Neutrophil (primary cell): ENCODE measurements around the gene ASPSCR1.

Source experiments
- H3K27ac ChIP-seq: fragments of 200-600 bp; sonication (generic); 2 replicates; pipeline ENCODE4 v1.5.1; 2016; ENCODE audit warnings: mild to moderate bottlenecking, moderate library complexity
- H3K27me3 ChIP-seq: fragments of 200-600 bp; sonication (generic); 2 replicates; pipeline ENCODE4 v1.6.0; 2016; ENCODE audit warnings: mild to moderate bottlenecking
- H3K36me3 ChIP-seq: fragments of 200-600 bp; sonication (generic); 2 replicates; pipeline ENCODE4 v1.5.1; 2017
- H3K4me1 ChIP-seq, 2 experiments: fragments of 200-600 bp in 1 of 2; sonication (generic) in 1 of 2; 1 replicate in 1 of 2; 2 replicates in 1 of 2; pipeline versions ENCODE4 v1.5.1 to v1.6.1; 2013 to 2016; ENCODE audit warnings: low read depth in 1 of 2, low read length in 1 of 2, mild to moderate bottlenecking in 1 of 2, moderate library complexity in 1 of 2; ENCODE audit not compliant: control insufficient read depth in 1 of 2, insufficient read depth in 1 of 2
- H3K4me3 ChIP-seq, 2 experiments: fragments of 200-600 bp in 1 of 2; sonication (generic) in 1 of 2; 1 replicate in 1 of 2; 2 replicates in 1 of 2; pipeline ENCODE4 v1.5.1; 2013 to 2016; ENCODE audit warnings: low read depth in 1 of 2, low read length in 1 of 2, mild to moderate bottlenecking in 1 of 2, moderate library complexity in 1 of 2
- H3K9me3 ChIP-seq: fragments of 200-600 bp; sonication (generic); 2 replicates; pipeline ENCODE4 v1.5.1; 2016
- TF ChIP-seq, protein P1 (sequence below): fragments of 200-600 bp; sonication (generic); IDR thresholded peaks from 2 replicates; pipeline ENCODE4 v1.5.1; 2016; ENCODE audit warnings: antibody characterized with exemption

Gene ASPSCR1

GRCh38 chr17:82058230-82058854, 80.9 kb downstream of the ASPSCR1 start:
- Histone ChIP-seq H3K36me3 (peaks cover 97% of the 10 kb centered on the region), H3K4me3 (no peak overlapping the region), H3K4me1 (no peaks in the 10 kb centered on the region), H3K9me3 (no peaks in the 10 kb centered on the region), H3K27me3 (no peaks in the 10 kb centered on the region), H3K27ac (no peak overlapping the region)
- TF ChIP-seq, protein P1, sequence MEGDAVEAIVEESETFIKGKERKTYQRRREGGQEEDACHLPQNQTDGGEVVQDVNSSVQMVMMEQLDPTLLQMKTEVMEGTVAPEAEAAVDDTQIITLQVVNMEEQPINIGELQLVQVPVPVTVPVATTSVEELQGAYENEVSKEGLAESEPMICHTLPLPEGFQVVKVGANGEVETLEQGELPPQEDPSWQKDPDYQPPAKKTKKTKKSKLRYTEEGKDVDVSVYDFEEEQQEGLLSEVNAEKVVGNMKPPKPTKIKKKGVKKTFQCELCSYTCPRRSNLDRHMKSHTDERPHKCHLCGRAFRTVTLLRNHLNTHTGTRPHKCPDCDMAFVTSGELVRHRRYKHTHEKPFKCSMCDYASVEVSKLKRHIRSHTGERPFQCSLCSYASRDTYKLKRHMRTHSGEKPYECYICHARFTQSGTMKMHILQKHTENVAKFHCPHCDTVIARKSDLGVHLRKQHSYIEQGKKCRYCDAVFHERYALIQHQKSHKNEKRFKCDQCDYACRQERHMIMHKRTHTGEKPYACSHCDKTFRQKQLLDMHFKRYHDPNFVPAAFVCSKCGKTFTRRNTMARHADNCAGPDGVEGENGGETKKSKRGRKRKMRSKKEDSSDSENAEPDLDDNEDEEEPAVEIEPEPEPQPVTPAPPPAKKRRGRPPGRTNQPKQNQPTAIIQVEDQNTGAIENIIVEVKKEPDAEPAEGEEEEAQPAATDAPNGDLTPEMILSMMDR = no peak

- no peaks in the 10 kb centered on the region for H3K4me1 ChIP-seq
- TF ChIP-seq, protein P1 = no peak
- no peak overlapping the region for H3K4me3 ChIP-seq
- peaks cover 97% of the 10 kb centered on the region for H3K36me3 ChIP-seq
- H3K27me3 ChIP-seq = no peaks in the 10 kb centered on the region
- H3K9me3 ChIP-seq = no peaks in the 10 kb centered on the region
- no peak overlapping the region for H3K27ac ChIP-seq
Measured at GRCh38 chr17:82058855-82059249, 81.4 kb downstream of the ASPSCR1 start.

DNA sequence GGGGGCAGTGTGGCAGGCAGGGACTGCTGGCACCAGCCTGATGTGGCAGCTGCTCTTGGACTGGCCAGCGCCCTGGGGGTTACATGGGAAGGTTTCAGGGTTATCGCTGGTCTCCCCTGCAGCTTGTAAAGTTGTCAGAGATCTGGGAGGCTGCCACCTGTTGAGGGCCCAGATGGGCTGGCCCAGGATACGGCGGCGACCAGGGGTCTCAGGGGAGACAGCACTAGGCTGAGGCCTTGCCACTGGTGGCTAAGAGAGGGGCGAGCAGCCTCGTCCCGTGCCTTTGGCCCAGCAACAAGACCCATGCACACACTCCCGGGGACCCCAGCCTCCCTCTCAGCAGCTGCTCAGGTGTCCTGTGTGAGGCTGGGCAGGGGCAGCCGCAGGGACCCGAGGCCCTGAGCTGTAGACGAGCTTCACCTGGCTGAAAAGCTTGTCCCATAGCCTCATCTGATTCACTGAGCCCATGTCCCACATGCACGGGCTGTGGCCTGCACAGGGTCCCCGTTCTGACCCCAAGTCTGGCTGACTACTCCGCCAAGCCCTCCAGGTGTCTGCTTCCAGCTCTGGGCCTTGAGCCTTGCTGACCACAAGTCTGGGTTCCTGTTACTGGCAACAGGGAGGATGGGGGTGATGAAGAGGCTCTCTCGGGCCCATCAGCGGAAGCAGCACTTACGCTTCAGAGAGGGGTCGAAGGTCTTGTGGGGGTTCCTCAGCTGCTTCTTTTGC, 82.0 kb downstream of the ASPSCR1 start:
- Histone ChIP-seq H3K4me3 (no peak overlapping the region), H3K27ac (no peak overlapping the region), H3K4me1 (peaks cover 2 to 3% of the 10 kb centered on the region in 2 experiments), H3K36me3 (peaks cover 91% of the 10 kb centered on the region), H3K9me3 (no peaks in the 10 kb centered on the region), H3K27me3 (no peaks in the 10 kb centered on the region)
- TF ChIP-seq, protein P1 = no peak

DNA sequence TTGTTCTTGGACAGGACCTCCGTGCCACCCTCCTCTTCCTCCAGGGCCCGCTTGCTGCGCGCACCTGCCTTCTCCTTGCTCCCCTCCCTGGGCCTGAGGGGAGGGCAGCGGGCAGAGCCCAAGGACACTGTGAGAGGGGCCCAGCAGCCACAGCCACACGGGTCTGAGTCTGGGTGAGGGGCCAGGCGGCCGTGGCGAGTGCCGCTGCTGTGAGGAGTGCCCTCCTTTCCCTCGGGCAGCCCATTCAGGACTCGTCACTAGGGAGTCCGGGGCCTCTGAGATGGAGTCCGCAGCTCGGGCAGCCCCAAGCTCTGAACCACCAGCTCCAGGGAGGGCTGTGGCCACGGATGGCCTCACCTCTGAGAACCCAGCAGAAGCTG, 82.6 kb downstream of the ASPSCR1 start:
- Histone ChIP-seq H3K9me3 (no peaks in the 10 kb centered on the region), H3K27ac (no peak overlapping the region), H3K4me1 (peaks cover 8 to 9% of the 10 kb centered on the region in 2 experiments), H3K4me3 (no peak overlapping the region), H3K36me3 (peaks cover 86% of the 10 kb centered on the region), H3K27me3 (no peaks in the 10 kb centered on the region)
- TF ChIP-seq, protein P1 = no peak

DNA sequence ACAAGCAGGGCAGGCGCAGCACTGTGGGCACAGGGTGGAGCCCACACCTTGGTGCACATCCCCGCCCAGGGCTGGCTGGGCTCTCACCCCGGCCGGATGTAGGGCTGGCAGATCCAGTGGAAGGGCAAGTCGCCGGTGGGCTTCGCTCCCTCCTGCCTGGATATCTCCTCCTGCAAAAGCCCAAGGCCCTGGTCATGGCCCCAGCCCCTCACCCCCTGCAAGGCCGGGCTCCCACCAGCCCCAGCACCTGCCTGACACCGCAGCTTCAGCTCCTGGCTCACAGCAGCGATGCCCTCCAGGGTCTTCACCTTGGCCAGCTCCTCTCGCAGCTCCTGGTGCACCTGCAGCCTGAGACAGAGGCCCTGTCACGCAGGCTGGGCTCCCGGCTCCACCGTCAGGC, 83.2 kb downstream of the ASPSCR1 start:
- H3K36me3 ChIP-seq = peaks cover 80% of the 10 kb centered on the region
- peaks cover 12% of the 10 kb centered on the region in 2 experiments for H3K4me1 ChIP-seq
- TF ChIP-seq, protein P1 = no peak
- H3K4me3 ChIP-seq = no peak overlapping the region
- no peaks in the 10 kb centered on the region for H3K9me3 ChIP-seq
- no peak overlapping the region for H3K27ac ChIP-seq
- H3K27me3 ChIP-seq = no peaks in the 10 kb centered on the region
